22Rv1 (cell line): Measurements from ENCODE around the gene ZNF692.
"Not testable (repeated sequence)": the region's sequence is repeated elsewhere in the genome, so short reads cannot be mapped to it uniquely, and the experiment has no call there.

Source experiments
- ZFX ChIP-seq: fragments of 450-650 bp; IDR thresholded peaks from 2 replicates; pipeline ENCODE4 v1.6.1; 2017; ENCODE audit warnings: antibody characterized with exemption, borderline replicate concordance
- TF ChIP-seq, protein P1 (sequence below): fragments of 450-650 bp; IDR thresholded peaks from 2 replicates; pipeline ENCODE4 v1.5.1; 2017; ENCODE audit warnings: mild to moderate bottlenecking

DNA sequence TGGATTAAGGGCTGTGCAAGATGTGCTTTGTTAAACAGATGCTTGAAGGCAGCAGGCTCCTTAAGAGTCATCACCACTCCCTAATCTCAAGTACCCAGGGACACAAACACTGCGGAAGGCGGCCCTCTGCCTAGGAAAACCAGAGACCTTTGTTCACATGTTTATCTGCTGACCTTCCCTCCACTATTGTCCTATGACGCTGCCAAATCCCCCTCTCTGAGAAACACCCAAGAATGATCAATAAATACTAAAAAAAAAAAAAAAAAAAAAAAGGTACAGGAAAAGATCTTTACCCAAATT is 28.2 kb downstream of the ZNF692 start:
- TF ChIP-seq, protein P1, sequence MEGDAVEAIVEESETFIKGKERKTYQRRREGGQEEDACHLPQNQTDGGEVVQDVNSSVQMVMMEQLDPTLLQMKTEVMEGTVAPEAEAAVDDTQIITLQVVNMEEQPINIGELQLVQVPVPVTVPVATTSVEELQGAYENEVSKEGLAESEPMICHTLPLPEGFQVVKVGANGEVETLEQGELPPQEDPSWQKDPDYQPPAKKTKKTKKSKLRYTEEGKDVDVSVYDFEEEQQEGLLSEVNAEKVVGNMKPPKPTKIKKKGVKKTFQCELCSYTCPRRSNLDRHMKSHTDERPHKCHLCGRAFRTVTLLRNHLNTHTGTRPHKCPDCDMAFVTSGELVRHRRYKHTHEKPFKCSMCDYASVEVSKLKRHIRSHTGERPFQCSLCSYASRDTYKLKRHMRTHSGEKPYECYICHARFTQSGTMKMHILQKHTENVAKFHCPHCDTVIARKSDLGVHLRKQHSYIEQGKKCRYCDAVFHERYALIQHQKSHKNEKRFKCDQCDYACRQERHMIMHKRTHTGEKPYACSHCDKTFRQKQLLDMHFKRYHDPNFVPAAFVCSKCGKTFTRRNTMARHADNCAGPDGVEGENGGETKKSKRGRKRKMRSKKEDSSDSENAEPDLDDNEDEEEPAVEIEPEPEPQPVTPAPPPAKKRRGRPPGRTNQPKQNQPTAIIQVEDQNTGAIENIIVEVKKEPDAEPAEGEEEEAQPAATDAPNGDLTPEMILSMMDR = not testable (repeated sequence)
- TF ChIP-seq ZFX = not testable (repeated sequence)
